Measurements from ENCODE around the gene ENTREP1. TPM values are rescaled to one million over a fixed set of nuclear protein-coding genes. Genes with fewer than 3 reads are reported as not detected.

Gene ENTREP1
- total RNA-seq, 1 experiment from 2014 or later, result 0.35 TPM

GRCh38 chr9:69420611-69421270, 95.7 kb downstream of the ENTREP1 start:
- intact Hi-C loops (cut with micrococcal nuclease; ENCODE audit: unreplicated experiment), result loop anchor here (5.0 kb wide), 2 partner anchors 252 to 692 kb away; partner anchors contain the start of gene APBA1
- Histone ChIP-seq H3K4me2 (no peak overlapping the region), H3K4me3 (no peak overlapping the region), H3K79me2 (ENCODE audit: low read depth) (no peaks in the 10 kb centered on the region), H3K9me3 (ENCODE audit: insufficient read depth, low read depth) (no peaks in the 10 kb centered on the region), H3K36me3 (ENCODE audit: low read depth) (no peaks in the 10 kb centered on the region), H2AFZ (no peak overlapping the region), H3K9me2 (ENCODE audit: insufficient read depth) (no peaks in the 10 kb centered on the region), H3F3A (ENCODE audit: insufficient read depth, low read depth) (no peaks in the 10 kb centered on the region), H4K20me1 (ENCODE audit: insufficient read depth) (no peaks in the 10 kb centered on the region), H3K4me1 (replicated peaks; ENCODE audit: insufficient read depth) (no peaks in the 10 kb centered on the region), H3K27me3 (ENCODE audit: insufficient read depth, low read depth) (no peaks in the 10 kb centered on the region), H3K27ac (no peak overlapping the region)
- POLR2A ChIA-PET (ENCODE audit: unreplicated experiment), result interaction anchor here (0.6 kb wide), 1 partner anchor 132 kb away, joined by 4 read pairs; no protein-coding TSS in a partner anchor
- no TSS peak for BruUV-seq (replicated peaks)
- no peak for DNase-seq
- CTCF ChIA-PET, result no interaction called here
- no peak for TF ChIP-seq CTCF (conservative IDR thresholded peaks at IDR 0.05)
- no peak for TF ChIP-seq EZH2 (IDR thresholded peaks at IDR 0.05; ENCODE audit: low read depth)

- Histone ChIP-seq H2AFZ (no peak overlapping the region), H3K27me3 (ENCODE audit: insufficient read depth, low read depth) (no peaks in the 10 kb centered on the region), H3K9me2 (ENCODE audit: insufficient read depth) (no peaks in the 10 kb centered on the region), H4K20me1 (ENCODE audit: insufficient read depth) (no peaks in the 10 kb centered on the region), H3F3A (ENCODE audit: insufficient read depth, low read depth) (no peaks in the 10 kb centered on the region), H3K79me2 (ENCODE audit: low read depth) (no peaks in the 10 kb centered on the region), H3K27ac (no peak overlapping the region), H3K4me1 (replicated peaks; ENCODE audit: insufficient read depth) (no peaks in the 10 kb centered on the region), H3K9me3 (ENCODE audit: insufficient read depth, low read depth) (no peaks in the 10 kb centered on the region), H3K4me2 (no peak overlapping the region), H3K36me3 (ENCODE audit: low read depth) (no peaks in the 10 kb centered on the region), H3K4me3 (no peak overlapping the region)
- ChIA-PET POLR2A (ENCODE audit: unreplicated experiment) (no interaction called here), CTCF (interaction anchor here (0.7 to 1.7 kb wide), 5 partner anchors 55 to 509 kb away, joined by 4 to 6 read pairs (median 4); no protein-coding TSS in a partner anchor)
- BruUV-seq (replicated peaks), result no TSS peak
- peak in 1 of 2 experiments; percentile 49 for DNase-seq
- TF ChIP-seq EZH2 (IDR thresholded peaks at IDR 0.05; ENCODE audit: low read depth), result no peak
- peak; percentile 93 for TF ChIP-seq CTCF (conservative IDR thresholded peaks at IDR 0.05)
- intact Hi-C loops (cut with micrococcal nuclease; ENCODE audit: unreplicated experiment), result loop anchor here (2.0 to 5.0 kb wide), 4 partner anchors 250 to 690 kb away; partner anchors contain the start of gene APBA1
Measured at GRCh38 chr9:69421908-69422801, 97.1 kb downstream of the ENTREP1 start.

GRCh38 chr9:69425136-69425801, 100.3 kb downstream of the ENTREP1 start:
- Histone ChIP-seq H3K4me2 (no peak overlapping the region), H3K36me3 (ENCODE audit: low read depth) (no peaks in the 10 kb centered on the region), H3K27me3 (ENCODE audit: insufficient read depth, low read depth) (no peaks in the 10 kb centered on the region), H3K9me2 (ENCODE audit: insufficient read depth) (no peaks in the 10 kb centered on the region), H3K9me3 (ENCODE audit: insufficient read depth, low read depth) (no peaks in the 10 kb centered on the region), H3K4me3 (no peak overlapping the region), H3F3A (ENCODE audit: insufficient read depth, low read depth) (no peaks in the 10 kb centered on the region), H3K79me2 (ENCODE audit: low read depth) (no peaks in the 10 kb centered on the region), H2AFZ (no peak overlapping the region), H3K4me1 (replicated peaks; ENCODE audit: insufficient read depth) (no peaks in the 10 kb centered on the region), H4K20me1 (ENCODE audit: insufficient read depth) (no peaks in the 10 kb centered on the region), H3K27ac (no peak overlapping the region)
- ChIA-PET POLR2A (ENCODE audit: unreplicated experiment) (no interaction called here), CTCF (no interaction called here)
- intact Hi-C loops (cut with micrococcal nuclease; ENCODE audit: unreplicated experiment), result no loop called here
- no TSS peak for BruUV-seq (replicated peaks)
- DNase-seq, result no peak
- no peak for TF ChIP-seq EZH2 (IDR thresholded peaks at IDR 0.05; ENCODE audit: low read depth)
